Ovary (tissue), 9 donors: ENCODE measurements around the gene SRP19. TPM values are rescaled to one million over a fixed set of nuclear protein-coding genes. Genes with fewer than 3 reads are reported as not detected.
"Not testable (repeated sequence)": the region's sequence is repeated elsewhere in the genome, so short reads cannot be mapped to it uniquely, and the experiment has no call there.

Experiments
- DNase-seq, 5 donors: peaks; one replicate each; pipeline ENCODE4 v3.0.0-alpha.2; 2019 to 2020
- H3K27ac ChIP-seq, 2 donors: fragments of 200-600 bp; one replicate each; pipeline versions ENCODE4 v1.5.1 to v1.8.0; 2019 to 2022
- H3K27me3 ChIP-seq: fragments of 200-600 bp; one replicate; pipeline ENCODE4 v1.8.0; 2022
- H3K36me3 ChIP-seq: fragments of 200-600 bp; sonication (generic); one replicate; pipeline ENCODE4 v1.5.1; 2019
- H3K4me1 ChIP-seq: one replicate; pipeline ENCODE4 v1.8.1; 2013; ENCODE audit warnings: mild to moderate bottlenecking, moderate library complexity; ENCODE audit not compliant: insufficient read depth
- H3K4me3 ChIP-seq: fragments of 200-600 bp; sonication (generic); one replicate; pipeline ENCODE4 v1.5.1; 2017
- H3K9me3 ChIP-seq, 2 donors: fragments of 200-600 bp in 1 of 2; sonication (generic) in 1 of 2; one replicate each; pipeline versions ENCODE4 v1.5.1 to v1.8.1; 2013 to 2019; ENCODE audit warnings: mild to moderate bottlenecking in 1 of 2, moderate library complexity in 1 of 2
- CTCF ChIP-seq, 3 donors: fragments of 450-650 bp in 2 of 3; fragments of 200-600 bp in 1 of 3; IDR thresholded peaks; one replicate each; pipeline versions ENCODE4 v1.5.1 to v1.8.0; 2016 to 2022; ENCODE audit warnings: antibody characterized with exemption in 3 of 3, mild to moderate bottlenecking in 1 of 3
- EP300 ChIP-seq: sonication (generic); formaldehyde crosslinking; IDR thresholded peaks from one replicate; pipeline ENCODE4 v1.6.1; 2017; ENCODE audit warnings: antibody characterized with exemption
- POLR2A ChIP-seq: fragments of 450-650 bp; IDR thresholded peaks from one replicate; pipeline ENCODE4 v1.6.1; 2017; ENCODE audit warnings: antibody characterized with exemption, mild to moderate bottlenecking, moderate library complexity
- WGBS, 3 donors: extraction: QIAGEN DNeasy Blood & Tissue Kit in 1 of 3; methylation state at CpG; one replicate each; pipeline versions ENCODE4 v1.1.5 to v1.1.7; 2013 to 2017; 5-methylcytosine and 5-hydroxymethylcytosine counted together
- intact Hi-C, 4 donors: fragments of 100-400 bp; cut with DNase I; formaldehyde crosslinking; loops; one replicate each; pipeline versions ENCODE4 v1.11.0 to v1.15.1; 2022 to 2023
- polyA plus RNA-seq, 2 donors: library from polyadenylated mRNA; stranded (reverse); fragments of 200-250 nt in 1 of 2; fragments of 350-450 nt in 1 of 2; fragmentation: Illumina TruSeq in 1 of 2; extraction: RNeasy Lipid Tissue Mini Kit (QIAGEN cat#74804) in 1 of 2; gene quantifications; one replicate each; pipeline ENCODE4 v1.2.3, GENCODE V29; 2013 to 2014
- total RNA-seq, 7 donors: library from RNA; depleted of rRNA in 2 of 7; stranded (reverse); fragments of >200 nt in 2 of 7; fragmentation: NEBNext Ultra II Directional in 3 of 7; extraction: Animal tissue kit (Norgen Biotek cat#: 25700) in 3 of 7; gene quantifications; one replicate each; pipeline versions ENCODE4 v1.1.0 to v1.2.4, GENCODE V29; 2016 to 2023
- donor health status: DM: no; HTN: no; CAD: no; lungs with moderate emphysema.
- donor health status: DM: no; HTN: no; CAD: no.
- donor health status: Bipolar disorder and iron deficiency.
- donor health status: DM: yes; HTN: yes; CAD: no.
- donor health status: DM: no; HTN: no; CAD: no.
- donor health status: DM: yes; HTN: yes; CAD: no.

SRP19 gene
- total and polyA plus RNA-seq, 9 donors = 25.2 to 65.9 (median 27.3) TPM

GRCh38 chr5:112902561-112902960 lies 41.5 kb downstream of the SRP19 start:
- Histone ChIP-seq H3K36me3 (no peaks in the 10 kb centered on the region), H3K4me1 (no peaks in the 10 kb centered on the region), H3K9me3 (no peaks in the 10 kb centered on the region), H3K27ac (no peak overlapping the region), H3K4me3 (no peak overlapping the region), H3K27me3 (no peaks in the 10 kb centered on the region)
- WGBS, 3 donors = 88 to 94% (median 89%) methylated on average over 3 of the region's 3 CpGs
- intact Hi-C loops = no loop called here
- TF ChIP-seq POLR2A = no peak
- TF ChIP-seq EP300 = no peak
- TF ChIP-seq CTCF (IDR thresholded peaks at IDR 0.05) = no peak
- DNase-seq = no peak

GRCh38 chr5:112904996-112905395 lies 43.9 kb downstream of the SRP19 start:
- 91 to 93% (median 91%) methylated on average over 3 of the region's 3 CpGs for WGBS, 3 donors

GRCh38 chr5:112906637-112907036 lies 45.5 kb downstream of the SRP19 start:
- 94 to 96% (median 95%) methylated on average over 3 of the region's 3 CpGs for WGBS, 3 donors

More at GRCh38 chr5:112904996-112905395, 43.9 kb downstream of the SRP19 start:
- H3K27me3 ChIP-seq, H3K36me3 ChIP-seq, H3K4me1 ChIP-seq, H3K9me3 ChIP-seq, H3K4me3 ChIP-seq, H3K27ac ChIP-seq, DNase-seq, intact Hi-C loops: not testable (repeated sequence)

GRCh38 chr5:112907166-112907631 lies 46.1 kb downstream of the SRP19 start:
- intact Hi-C loops = no loop called here
- WGBS, 3 donors = 69 to 82% (median 77%) methylated on average over 4 of the region's 4 CpGs
- no peak overlapping the region for H3K4me3 ChIP-seq
- H3K36me3 ChIP-seq = no peaks in the 10 kb centered on the region
- H3K27ac ChIP-seq = no peak overlapping the region
- H3K9me3 ChIP-seq = no peaks in the 10 kb centered on the region
- H3K27me3 ChIP-seq = no peaks in the 10 kb centered on the region
- TF ChIP-seq EP300 (no peak), POLR2A (no peak), CTCF (IDR thresholded peaks at IDR 0.05) (no peak)
- no peaks in the 10 kb centered on the region for H3K4me1 ChIP-seq
- no peak for DNase-seq

More at GRCh38 chr5:112906637-112907036, 45.5 kb downstream of the SRP19 start:
- intact Hi-C loops = no loop called here
- TF ChIP-seq EP300 = no peak
- no peak for TF ChIP-seq POLR2A
- TF ChIP-seq CTCF (IDR thresholded peaks at IDR 0.05) = no peak
- Histone ChIP-seq H3K9me3 (no peaks in the 10 kb centered on the region), H3K27me3 (no peaks in the 10 kb centered on the region), H3K36me3 (no peaks in the 10 kb centered on the region), H3K4me3 (no peak overlapping the region), H3K4me1 (no peaks in the 10 kb centered on the region), H3K27ac (no peak overlapping the region)
- no peak for DNase-seq

- TF ChIP-seq CTCF (IDR thresholded peaks at IDR 0.05) (no peak), EP300 (no peak)
- no peaks in the 10 kb centered on the region for H3K27me3 ChIP-seq
- no peaks in the 10 kb centered on the region for H3K9me3 ChIP-seq
- no peaks in the 10 kb centered on the region for H3K36me3 ChIP-seq
- no peak overlapping the region for H3K27ac ChIP-seq
- intact Hi-C loops = no loop called here
- no peak overlapping the region for H3K4me3 ChIP-seq
- no peak for DNase-seq
- H3K4me1 ChIP-seq = peaks cover 5% of the 10 kb centered on the region
These were observed 47.8 kb downstream of the SRP19 start for GRCh38 chr5:112908854-112909253.
